Endodermal cell (in vitro differentiated cells): ENCODE results near the gene SEC61A2. TPM values are rescaled to one million over a fixed set of nuclear protein-coding genes. Genes with fewer than 3 reads are reported as not detected.
A peak's percentile ranks its signal among the peaks of the same experiment; 100 is the strongest.

Source experiments
- DNase-seq: peaks from one replicate; pipeline ENCODE4 v3.0.0-alpha.2; 2017
- H3K27ac ChIP-seq: 2 replicates; pipeline ENCODE4 v1.5.1; 2013; ENCODE audit warnings: mild to moderate bottlenecking, low read depth, low read length, moderate library complexity
- H3K27me3 ChIP-seq: 2 replicates; pipeline ENCODE4 v1.6.1; 2013; ENCODE audit warnings: mild to moderate bottlenecking, low read length, moderate library complexity; ENCODE audit not compliant: insufficient read depth, control insufficient read depth, poor library complexity, severe bottlenecking
- H3K36me3 ChIP-seq: 2 replicates; pipeline ENCODE4 v1.7.0; 2013; ENCODE audit warnings: mild to moderate bottlenecking, low read length, moderate library complexity; ENCODE audit not compliant: control insufficient read depth, insufficient read depth
- H3K4me1 ChIP-seq: one replicate; pipeline ENCODE4 v1.7.0; 2013; ENCODE audit warnings: low read length; ENCODE audit not compliant: control insufficient read depth, insufficient read depth
- H3K4me3 ChIP-seq: 2 replicates; pipeline ENCODE4 v1.5.1; 2013; ENCODE audit warnings: mild to moderate bottlenecking, low read length, moderate library complexity
- H3K9ac ChIP-seq: 2 replicates; pipeline ENCODE4 v1.6.1; 2013; ENCODE audit warnings: mild to moderate bottlenecking, low read length, moderate library complexity; ENCODE audit not compliant: poor library complexity, severe bottlenecking; ENCODE audit errors: extremely low read depth
- H3K9me3 ChIP-seq: 2 replicates; pipeline ENCODE4 v1.6.1; 2013; ENCODE audit warnings: mild to moderate bottlenecking, low read length, moderate library complexity; ENCODE audit not compliant: control insufficient read depth
- H3K27ac Mint-ChIP-seq: 2 replicates; pipeline ENCODE4 v1.8.0; 2020; ENCODE audit warnings: mixed read lengths
- H3K27me3 Mint-ChIP-seq: 2 replicates; pipeline ENCODE4 v1.8.0; 2021; ENCODE audit warnings: mild to moderate bottlenecking, mixed read lengths; ENCODE audit not compliant: insufficient read depth
- H3K36me3 Mint-ChIP-seq: 2 replicates; pipeline ENCODE4 v1.8.0; 2020; ENCODE audit warnings: low read depth, mixed read lengths
- H3K4me1 Mint-ChIP-seq: 2 replicates; pipeline ENCODE4 v1.8.0; 2020; ENCODE audit warnings: mixed read lengths
- H3K4me3 Mint-ChIP-seq: 2 replicates; pipeline ENCODE4 v1.8.0; 2020; ENCODE audit warnings: mild to moderate bottlenecking, moderate library complexity, mixed read lengths
- H3K9me3 Mint-ChIP-seq: 2 replicates; pipeline ENCODE4 v1.8.0; 2020; ENCODE audit warnings: mild to moderate bottlenecking, mixed read lengths
- CTCF ChIP-seq: fragments of 200-600 bp; sonication (generic); conservative IDR thresholded peaks from 2 replicates; pipeline ENCODE4 v1.5.0; 2021; ENCODE audit warnings: antibody characterized with exemption, mild to moderate bottlenecking
- WGBS, 2 experiments: methylation state at CpG; one replicate each; pipeline versions ENCODE4 v1.1.5 to v1.1.7; 2013; ENCODE audit warnings: missing lambda C conversion rate in 2 of 2, mixed read lengths in 1 of 2; ENCODE audit not compliant: insufficient coverage in 1 of 2, insufficient read length in 1 of 2; 5-methylcytosine and 5-hydroxymethylcytosine counted together
- total RNA-seq, 2 donors: library from RNA; stranded (reverse); fragmentation: NEBNext Ultra II Directional in 1 of 2; extraction: Animal tissue kit (Norgen Biotek cat#: 25700) in 1 of 2; gene quantifications; 2 replicates in 1 of 2; 3 replicates in 1 of 2; pipeline ENCODE4 v1.2.1, GENCODE V29; 2021

SEC61A2 gene
- total RNA-seq, 2 donors from 2014 or later = 24.4 to 40.5 TPM

GRCh38 chr10:12195281-12195602 lies 65.8 kb downstream of the SEC61A2 start:
- no peaks in the 10 kb centered on the region for H3K4me1 ChIP-seq
- peak overlapping the region; percentile 96 for H3K27ac Mint-ChIP-seq
- no peak for TF ChIP-seq CTCF
- peaks cover 11% of the 10 kb centered on the region for H3K4me1 Mint-ChIP-seq
- H3K36me3 ChIP-seq = peaks cover 23% of the 10 kb centered on the region
- no peaks in the 10 kb centered on the region for H3K27me3 ChIP-seq
- no peaks in the 10 kb centered on the region for H3K27me3 Mint-ChIP-seq
- 1 to 2% methylated on average over 10 to 12 of the region's 12 CpGs for WGBS, 2 experiments
- H3K4me3 ChIP-seq = peak overlapping the region; percentile 98
- H3K9me3 ChIP-seq = no peaks in the 10 kb centered on the region
- no peak for DNase-seq
- peak overlapping the region; percentile 81 for H3K9ac ChIP-seq
- H3K36me3 Mint-ChIP-seq = peaks cover 21% of the 10 kb centered on the region
- peak overlapping the region; percentile 88 for H3K4me3 Mint-ChIP-seq
- H3K9me3 Mint-ChIP-seq = no peaks in the 10 kb centered on the region
- peak overlapping the region; percentile 33 for H3K27ac ChIP-seq

GRCh38 chr10:12195603-12196506 lies 66.4 kb downstream of the SEC61A2 start, which contains the start of the genes CDC123 and NUDT5:
TSS of gene CDC123 (plus strand) at chr10:12196188. CDS start at chr10:12196246, 58 bp downstream.
TSS of gene NUDT5 (minus strand) at chr10:12195891. CDS start at chr10:12186291, 9,600 bp downstream.
- Mint-ChIP-seq H3K27me3 (no peaks in the 10 kb centered on the region), H3K9me3 (no peaks in the 10 kb centered on the region), H3K4me3 (peak within 1 kb of the TSS; percentile 88), H3K4me1 (peaks cover 11% of the 10 kb centered on the region), H3K36me3 (peaks cover 19% of the 10 kb centered on the region), H3K27ac (peak within 1 kb of the TSS; percentile 96)
- Histone ChIP-seq H3K27ac (peak within 1 kb of the TSS; percentile 33), H3K9me3 (no peaks in the 10 kb centered on the region), H3K9ac (peak within 1 kb of the TSS; percentile 81), H3K36me3 (peaks cover 29% of the 10 kb centered on the region), H3K4me1 (no peaks in the 10 kb centered on the region), H3K4me3 (peak within 1 kb of the TSS; percentile 98), H3K27me3 (no peaks in the 10 kb centered on the region)
- WGBS, 2 experiments = 0% methylated on average over 37 to 62 of the region's 62 CpGs
- peak; percentile 96 for DNase-seq
- TF ChIP-seq CTCF = peak; percentile 10

- peak overlapping the region; percentile 96 for H3K27ac Mint-ChIP-seq
- H3K27ac ChIP-seq = peak overlapping the region; percentile 27
- peaks cover 37% of the 10 kb centered on the region for H3K36me3 ChIP-seq
- H3K27me3 ChIP-seq = no peaks in the 10 kb centered on the region
- no peaks in the 10 kb centered on the region for H3K27me3 Mint-ChIP-seq
- no peaks in the 10 kb centered on the region for H3K4me1 ChIP-seq
- no peak for TF ChIP-seq CTCF
- peak overlapping the region; percentile 88 for H3K4me3 Mint-ChIP-seq
- no peak for DNase-seq
- H3K4me3 ChIP-seq = peak overlapping the region; percentile 98
- H3K9me3 ChIP-seq = no peaks in the 10 kb centered on the region
- peak overlapping the region; percentile 81 for H3K9ac ChIP-seq
- H3K4me1 Mint-ChIP-seq = peaks cover 11% of the 10 kb centered on the region
- H3K9me3 Mint-ChIP-seq = no peaks in the 10 kb centered on the region
- peaks cover 23% of the 10 kb centered on the region for H3K36me3 Mint-ChIP-seq
- WGBS, 2 experiments = 11 to 16% methylated on average over 9 to 15 of the region's 15 CpGs
Measured at GRCh38 chr10:12196531-12197211, 67.2 kb downstream of the SEC61A2 start.
